DMS153 (cell line): Measurements from ENCODE around the gene BMAL1.
"Not testable (repeated sequence)": the region's sequence is repeated elsewhere in the genome, so short reads cannot be mapped to it uniquely, and the experiment has no call there.

Experiments used
- DNase-seq: peaks from one replicate; lab custom pipeline; 2025; lab: John Stamatoyannopoulos, UW

Gene BMAL1

DNA sequence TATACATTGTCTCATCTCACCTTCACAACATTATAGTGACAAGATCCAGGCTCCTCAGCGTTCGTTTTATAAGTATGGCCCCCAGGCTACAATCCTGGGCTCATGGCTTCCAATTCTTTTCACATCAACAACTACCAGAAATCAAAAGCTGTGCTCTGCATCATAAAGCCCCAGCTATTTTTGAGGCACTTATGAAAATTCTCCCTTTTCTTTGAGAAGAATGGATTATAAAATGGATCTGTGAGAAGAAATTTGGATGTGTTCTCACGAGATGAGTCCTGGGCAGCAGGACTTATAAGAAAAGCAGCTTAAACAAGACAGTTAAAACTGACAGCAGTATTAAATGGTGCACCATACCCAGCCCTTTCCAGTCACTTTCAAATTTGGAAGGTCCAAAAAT is 105.2 kb downstream of the BMAL1 start:
- no peak for DNase-seq

- no peak for DNase-seq
Measured at GRCh38 chr11:13384908-13385640, 107.5 kb downstream of the BMAL1 start.

GRCh38 chr11:13386567-13386966 is 109.0 kb downstream of the BMAL1 start:
- peak; percentile 92 for DNase-seq

GRCh38 chr11:13388741-13389140 is 111.2 kb downstream of the BMAL1 start:
- no peak for DNase-seq

DNA sequence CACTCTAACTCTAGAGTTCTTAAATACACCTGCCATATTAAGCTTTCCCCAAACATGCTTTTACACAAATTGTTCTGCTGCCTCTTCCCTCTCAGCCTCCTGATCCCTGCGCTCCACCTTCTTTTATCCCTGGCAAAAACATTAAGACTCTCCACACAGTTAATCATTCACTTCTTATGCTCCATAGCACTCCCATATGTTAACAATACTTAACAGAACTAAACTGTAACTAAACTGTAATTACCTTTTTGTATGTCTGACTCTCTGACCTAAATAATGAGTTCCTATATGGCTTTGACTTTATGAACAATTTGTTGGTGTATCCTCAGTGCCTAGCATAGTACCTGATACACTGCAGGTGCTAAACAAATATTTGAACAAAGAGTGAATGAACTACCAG is 113.6 kb downstream of the BMAL1 start:
- no peak for DNase-seq

- DNase-seq, result not testable (repeated sequence)
Measured at GRCh38 chr11:13398335-13398734, 120.7 kb downstream of the BMAL1 start.

GRCh38 chr11:13405220-13405619 is 127.6 kb downstream of the BMAL1 start:
- no peak for DNase-seq

DNA sequence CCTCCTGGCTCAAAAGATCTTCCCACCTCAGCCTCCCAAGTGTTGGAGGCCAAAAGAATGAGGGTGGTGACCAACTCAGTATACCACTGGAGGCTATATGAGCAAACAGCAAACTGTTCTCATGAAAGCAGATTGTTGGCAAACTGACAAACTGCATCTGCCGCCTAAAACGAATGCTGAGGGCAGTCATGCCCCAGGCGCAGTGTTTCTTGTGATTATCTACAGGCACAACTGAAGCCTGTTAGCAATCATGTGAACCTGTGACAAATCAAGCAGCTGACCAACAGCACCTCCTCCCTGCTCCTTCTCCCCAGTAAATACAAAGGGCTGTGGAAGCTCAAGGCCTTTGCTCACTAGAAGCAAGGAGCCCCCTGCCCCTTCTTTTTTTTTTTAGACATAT is 137.6 kb downstream of the BMAL1 start:
- DNase-seq, result no peak

- no peak for DNase-seq
Measured at GRCh38 chr11:13421561-13421960, 144.0 kb downstream of the BMAL1 start.

DNA sequence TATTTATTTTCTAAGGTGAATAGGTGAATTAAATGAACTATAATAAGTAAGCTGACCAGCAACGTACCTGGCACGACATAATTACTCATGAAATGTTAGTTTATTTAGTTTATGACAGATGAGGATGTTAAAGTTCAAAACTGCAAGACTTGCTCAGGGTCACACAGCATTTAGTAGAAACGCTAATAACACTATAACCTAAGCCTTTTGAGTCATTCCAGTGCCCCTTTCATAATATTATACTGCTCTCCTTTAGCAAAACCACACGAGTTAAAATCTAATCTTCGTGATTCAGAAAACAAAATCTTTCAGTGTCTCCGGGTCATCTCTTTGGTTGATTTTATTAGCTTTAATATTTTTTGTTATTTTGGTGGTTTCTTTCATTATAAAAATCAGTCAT is 145.8 kb downstream of the BMAL1 start:
- no peak for DNase-seq

DNA sequence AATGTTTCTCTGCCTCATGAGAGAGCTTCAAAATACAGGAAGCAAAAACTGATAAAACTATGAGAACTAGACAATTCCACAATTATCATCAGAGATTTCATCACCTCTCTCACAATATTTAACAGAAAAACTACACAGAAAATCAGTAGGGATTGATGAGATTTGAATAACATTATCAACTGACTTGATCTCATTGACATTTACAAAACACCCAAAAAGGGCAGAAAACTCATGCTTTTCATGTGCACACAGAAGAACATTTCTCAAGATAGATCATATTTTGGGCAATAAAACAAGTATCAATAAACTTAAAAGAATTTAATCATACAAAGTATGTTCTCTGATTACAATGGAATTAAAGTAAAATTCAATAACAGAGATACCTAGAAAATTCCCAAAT is 149.8 kb downstream of the BMAL1 start:
- no peak for DNase-seq

DNA sequence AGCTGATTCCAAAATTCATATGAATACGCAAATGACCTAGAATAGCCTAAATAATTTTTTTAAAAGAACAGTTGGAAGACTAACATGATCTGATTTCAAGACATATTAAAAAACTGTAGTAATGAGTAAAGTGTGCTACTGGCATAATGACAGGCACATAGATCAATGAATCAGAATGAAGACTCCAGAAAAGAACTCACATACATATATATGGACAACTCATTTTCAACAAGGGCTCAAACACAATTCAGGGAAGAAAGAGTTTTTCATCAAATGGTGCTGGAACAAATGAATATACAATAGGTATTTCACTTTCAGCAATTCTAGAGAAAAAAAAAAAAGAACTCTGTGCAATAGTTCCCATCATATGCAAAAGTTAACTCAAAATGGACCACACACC is 151.7 kb downstream of the BMAL1 start:
- no peak for DNase-seq

GRCh38 chr11:13429836-13430235 is 152.2 kb downstream of the BMAL1 start:
- DNase-seq, result no peak

DNA sequence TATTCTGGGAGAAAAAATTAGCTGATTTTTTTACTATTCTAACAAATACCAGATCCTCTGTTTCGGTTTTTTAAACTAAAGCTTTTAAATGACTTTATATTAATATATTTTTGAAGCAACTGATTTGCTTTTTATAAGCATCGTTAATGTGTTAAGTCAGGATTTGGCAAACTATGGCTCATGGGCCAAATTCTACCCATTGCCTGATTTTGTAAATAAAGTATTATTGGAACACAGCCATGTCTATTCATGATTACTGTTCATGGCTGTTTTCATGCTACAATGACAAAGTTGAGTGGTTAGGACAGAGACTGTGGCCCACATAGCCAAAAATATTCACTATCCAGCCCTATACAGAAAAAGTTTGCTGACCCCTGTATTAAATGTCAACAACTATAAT is 155.8 kb downstream of the BMAL1 start:
- DNase-seq, result no peak

DNA sequence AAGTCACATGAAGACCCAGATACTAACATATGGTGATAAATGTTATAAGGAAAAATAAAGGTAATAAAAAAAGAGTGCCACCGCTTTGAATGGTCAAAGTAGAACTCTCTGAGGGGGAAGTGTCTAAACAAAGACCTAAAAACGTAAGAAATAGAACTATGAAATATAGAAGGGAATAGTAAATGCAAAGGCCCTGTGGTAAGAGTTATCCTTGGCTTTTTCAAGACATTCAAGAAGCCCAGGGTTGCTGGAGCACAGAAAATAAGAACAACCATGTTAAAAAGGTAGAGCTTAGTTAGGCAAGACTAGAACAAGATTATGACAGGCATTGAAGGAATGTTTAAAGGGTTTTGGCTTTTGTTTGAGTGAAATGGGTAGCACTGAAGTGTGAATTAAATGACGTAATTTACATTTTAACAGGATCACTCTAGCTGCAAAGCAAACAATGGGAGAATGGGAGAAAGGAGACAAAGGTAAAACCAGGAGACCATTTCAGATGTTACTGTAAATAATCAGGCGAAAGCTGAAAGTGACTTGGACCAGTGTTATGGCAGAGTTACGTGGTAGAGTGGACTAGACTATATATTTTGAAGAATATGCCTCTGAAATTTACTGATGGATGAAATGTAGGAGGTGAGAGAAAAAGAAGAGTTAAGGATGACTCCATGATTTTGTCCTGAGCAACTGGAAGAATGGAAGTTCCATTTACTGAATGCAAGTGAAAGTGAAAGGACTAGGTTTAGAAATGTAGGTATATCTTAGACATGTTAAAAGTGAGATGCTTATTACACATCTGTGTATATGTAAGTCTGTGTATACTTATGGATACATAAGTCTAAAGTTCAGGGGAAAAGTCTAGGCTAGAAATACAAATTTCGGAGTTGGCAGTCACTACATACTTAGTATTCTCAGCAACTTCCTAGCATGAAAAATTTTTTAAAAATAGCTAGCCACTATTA is 156.9 kb downstream of the BMAL1 start:
- no peak for DNase-seq

DNA sequence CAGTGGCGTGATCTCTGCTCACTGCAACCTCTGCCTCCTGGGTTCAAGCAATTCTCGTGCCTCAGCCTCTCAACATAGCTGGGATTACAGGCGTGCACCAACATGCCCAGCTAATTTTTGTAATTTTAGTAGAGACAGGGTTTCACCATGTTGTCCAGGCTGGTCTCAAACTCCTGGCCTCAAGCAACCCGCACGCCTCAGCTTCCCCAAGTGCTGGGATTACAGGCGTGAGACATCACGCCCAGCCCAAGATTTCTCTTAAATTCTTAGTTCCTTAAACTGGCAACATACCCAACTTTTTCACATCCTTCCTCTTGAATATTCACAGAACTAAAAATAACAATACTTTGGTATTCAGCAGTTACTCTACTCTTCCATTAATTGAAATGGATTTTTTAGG is 159.2 kb downstream of the BMAL1 start:
- DNase-seq, result not testable (repeated sequence)
